A673 (cell line): ENCODE results near the gene CFAP92.

Experiments used
- EZH2 ChIP-seq: fragments of 200-600 bp; sonication (generic); IDR thresholded peaks from 2 replicates; pipeline ENCODE4 v1.6.1; 2017; ENCODE audit warnings: borderline replicate concordance, low read depth, mild to moderate bottlenecking, mixed read lengths, antibody characterized with exemption, low read length; ENCODE audit not compliant: poor library complexity, severe bottlenecking
- TF ChIP-seq, protein P1 (sequence below): fragments of 300-800, 200-600 bp; sonication (generic); conservative IDR thresholded peaks from 2 replicates; pipeline ENCODE4 v1.5.1; 2017; ENCODE audit warnings: low read depth, mild to moderate bottlenecking, antibody characterized with exemption, low read length, moderate library complexity, mixed read lengths

- TF ChIP-seq, protein P1, sequence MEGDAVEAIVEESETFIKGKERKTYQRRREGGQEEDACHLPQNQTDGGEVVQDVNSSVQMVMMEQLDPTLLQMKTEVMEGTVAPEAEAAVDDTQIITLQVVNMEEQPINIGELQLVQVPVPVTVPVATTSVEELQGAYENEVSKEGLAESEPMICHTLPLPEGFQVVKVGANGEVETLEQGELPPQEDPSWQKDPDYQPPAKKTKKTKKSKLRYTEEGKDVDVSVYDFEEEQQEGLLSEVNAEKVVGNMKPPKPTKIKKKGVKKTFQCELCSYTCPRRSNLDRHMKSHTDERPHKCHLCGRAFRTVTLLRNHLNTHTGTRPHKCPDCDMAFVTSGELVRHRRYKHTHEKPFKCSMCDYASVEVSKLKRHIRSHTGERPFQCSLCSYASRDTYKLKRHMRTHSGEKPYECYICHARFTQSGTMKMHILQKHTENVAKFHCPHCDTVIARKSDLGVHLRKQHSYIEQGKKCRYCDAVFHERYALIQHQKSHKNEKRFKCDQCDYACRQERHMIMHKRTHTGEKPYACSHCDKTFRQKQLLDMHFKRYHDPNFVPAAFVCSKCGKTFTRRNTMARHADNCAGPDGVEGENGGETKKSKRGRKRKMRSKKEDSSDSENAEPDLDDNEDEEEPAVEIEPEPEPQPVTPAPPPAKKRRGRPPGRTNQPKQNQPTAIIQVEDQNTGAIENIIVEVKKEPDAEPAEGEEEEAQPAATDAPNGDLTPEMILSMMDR: no peak
- no peak for TF ChIP-seq EZH2
Observed at GRCh38 chr3:129016720-129017483, 23.0 kb upstream of the CFAP92 start.
